ENCODE data around the gene SOX14. TPM values are rescaled to one million over a fixed set of nuclear protein-coding genes. Genes with fewer than 3 reads are reported as not detected.

SOX14 gene
- total RNA-seq, 4 donors from 2014 or later, result not detected

GRCh38 chr3:137761563-137762503 lies 2.3 kb upstream of the SOX14 start:
- Histone ChIP-seq H3K4me3 (no peak overlapping the region), H3K9me3 (no peaks in the 10 kb centered on the region), H3K27ac (no peak overlapping the region), H3K4me1 (peaks cover 13 to 52% (median 16%) of the 10 kb centered on the region in 3 donors), H3K27me3 (peaks cover 19 to 96% (median 32%) of the 10 kb centered on the region in 4 donors), H3K36me3 (no peaks in the 10 kb centered on the region)
- intact Hi-C loops (cut with DNase I), result no loop called here
- DNase-seq, result no peak
- 4 to 11% methylated on average over 9 to 20 of the region's 54 CpGs for WGBS, 2 donors
- TF ChIP-seq CTCF (IDR thresholded peaks at IDR 0.05) (no peak), POLR2A (IDR thresholded peaks at IDR 0.05) (no peak)

- no peak for DNase-seq
- Histone ChIP-seq H3K4me3 (peak overlapping the region in 1 of 4 donors; percentile 47), H3K9me3 (no peaks in the 10 kb centered on the region), H3K27ac (no peak overlapping the region), H3K4me1 (peaks cover 16 to 63% (median 17%) of the 10 kb centered on the region in 3 donors), H3K36me3 (no peaks in the 10 kb centered on the region), H3K27me3 (peaks cover 25 to 99% (median 41%) of the 10 kb centered on the region in 4 donors)
- WGBS, 2 donors, result 9% methylated on average over 23 to 25 of the region's 34 CpGs
- TF ChIP-seq CTCF (IDR thresholded peaks at IDR 0.05), result no peak
- TF ChIP-seq POLR2A (IDR thresholded peaks at IDR 0.05), result no peak
- intact Hi-C loops (cut with DNase I), result no loop called here
These were observed 1.2 kb upstream of the SOX14 start for GRCh38 chr3:137762674-137763593.

GRCh38 chr3:137763594-137763938 lies 549 bp upstream of the SOX14 start:
- H3K36me3 ChIP-seq, result no peaks in the 10 kb centered on the region
- TF ChIP-seq POLR2A (IDR thresholded peaks at IDR 0.05), result no peak
- no peak for TF ChIP-seq CTCF (IDR thresholded peaks at IDR 0.05)
- no peak for DNase-seq
- peak overlapping the region in 2 of 4 donors; percentile 26 to 47 for H3K4me3 ChIP-seq
- H3K9me3 ChIP-seq, result no peaks in the 10 kb centered on the region
- intact Hi-C loops (cut with DNase I), result no loop called here
- 3 to 5% methylated on average over 7 to 18 of the region's 18 CpGs for WGBS, 2 donors
- no peak overlapping the region for H3K27ac ChIP-seq
- peaks cover 20 to 69% (median 21%) of the 10 kb centered on the region in 3 donors for H3K4me1 ChIP-seq
- peaks cover 26 to 99% (median 45%) of the 10 kb centered on the region in 4 donors for H3K27me3 ChIP-seq

GRCh38 chr3:137764563-137765309 lies 621 bp downstream of the SOX14 start:
- Histone ChIP-seq H3K4me3 (peak overlapping the region in 2 of 4 donors; percentile 26 to 47), H3K9me3 (no peaks in the 10 kb centered on the region), H3K27me3 (peaks cover 31 to 100% (median 52%) of the 10 kb centered on the region in 4 donors), H3K36me3 (no peaks in the 10 kb centered on the region), H3K27ac (no peak overlapping the region), H3K4me1 (peaks cover 28 to 81% (median 30%) of the 10 kb centered on the region in 3 donors)
- intact Hi-C loops (cut with DNase I), result no loop called here
- no peak for DNase-seq
- TF ChIP-seq CTCF (IDR thresholded peaks at IDR 0.05), result no peak
- no peak for TF ChIP-seq POLR2A (IDR thresholded peaks at IDR 0.05)
- 18 to 20% methylated on average over 1 to 7 of the region's 58 CpGs for WGBS, 2 donors

All from esophagus squamous epithelium (tissue), 5 donors.